Measurements from ENCODE around the gene G2E3.

DNA sequence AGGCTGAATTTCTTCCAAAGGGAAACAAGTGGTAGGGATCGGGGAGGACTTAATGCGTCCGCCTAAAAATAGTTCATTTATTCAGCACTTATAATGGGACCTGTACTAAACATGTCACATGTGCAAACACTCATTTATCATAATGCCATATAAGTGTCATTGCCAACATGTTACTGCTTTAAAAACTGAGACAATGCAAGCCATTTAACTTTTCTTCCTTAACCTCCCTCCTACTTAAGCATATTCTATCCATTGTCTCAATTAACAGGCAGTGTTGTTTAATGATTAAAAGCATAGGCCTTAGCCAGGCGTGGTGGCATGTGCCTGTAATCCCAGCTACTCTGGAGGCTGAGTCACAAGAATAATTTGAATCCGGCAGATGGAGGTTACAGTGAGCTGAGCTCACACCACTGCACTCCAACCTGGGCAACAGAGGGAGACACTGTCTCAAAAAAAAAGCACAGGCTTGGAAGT, 49.6 kb downstream of the G2E3 start:
- TF ChIP-seq, protein P1, sequence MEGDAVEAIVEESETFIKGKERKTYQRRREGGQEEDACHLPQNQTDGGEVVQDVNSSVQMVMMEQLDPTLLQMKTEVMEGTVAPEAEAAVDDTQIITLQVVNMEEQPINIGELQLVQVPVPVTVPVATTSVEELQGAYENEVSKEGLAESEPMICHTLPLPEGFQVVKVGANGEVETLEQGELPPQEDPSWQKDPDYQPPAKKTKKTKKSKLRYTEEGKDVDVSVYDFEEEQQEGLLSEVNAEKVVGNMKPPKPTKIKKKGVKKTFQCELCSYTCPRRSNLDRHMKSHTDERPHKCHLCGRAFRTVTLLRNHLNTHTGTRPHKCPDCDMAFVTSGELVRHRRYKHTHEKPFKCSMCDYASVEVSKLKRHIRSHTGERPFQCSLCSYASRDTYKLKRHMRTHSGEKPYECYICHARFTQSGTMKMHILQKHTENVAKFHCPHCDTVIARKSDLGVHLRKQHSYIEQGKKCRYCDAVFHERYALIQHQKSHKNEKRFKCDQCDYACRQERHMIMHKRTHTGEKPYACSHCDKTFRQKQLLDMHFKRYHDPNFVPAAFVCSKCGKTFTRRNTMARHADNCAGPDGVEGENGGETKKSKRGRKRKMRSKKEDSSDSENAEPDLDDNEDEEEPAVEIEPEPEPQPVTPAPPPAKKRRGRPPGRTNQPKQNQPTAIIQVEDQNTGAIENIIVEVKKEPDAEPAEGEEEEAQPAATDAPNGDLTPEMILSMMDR (IDR thresholded peaks at IDR 0.05), result no peak
- TF ChIP-seq EZH2phosphoT487 (IDR thresholded peaks at IDR 0.05) (no peak), EZH2 (IDR thresholded peaks at IDR 0.05) (no peak)

Measured in neural progenitor cell (in vitro differentiated cells).